Keratinocyte (primary cell): ENCODE data around the gene RNPEPL1. TPM values are rescaled to one million over a fixed set of nuclear protein-coding genes. Genes with fewer than 3 reads are reported as not detected.

ENCODE experiments used
- DNase-seq: peaks from one replicate; pipeline ENCODE4 v3.0.0-alpha.2; 2011; ENCODE audit warnings: low read depth, missing footprints, low spot score
- FAIRE-seq: peaks from 2 replicates; lab custom pipeline; 2011; peaks lifted over from hg19 to GRCh38; lab: Jason Lieb, UNC
- H2AFZ ChIP-seq: 2 replicates; pipeline ENCODE4 v1.6.0; 2012; ENCODE audit warnings: low read length, control low read depth, inconsistent platforms; ENCODE audit not compliant: control insufficient read depth
- H3K27ac ChIP-seq: 2 replicates; pipeline ENCODE4 v1.5.1; 2011; ENCODE audit warnings: low read length; ENCODE audit not compliant: control insufficient read depth, insufficient read depth
- H3K27me3 ChIP-seq: 3 replicates; pipeline ENCODE4 v1.6.0; 2011; ENCODE audit warnings: low read length; ENCODE audit not compliant: control insufficient read depth, insufficient read depth; ENCODE audit errors: extremely low read depth
- H3K36me3 ChIP-seq, 2 experiments: 2 replicates in 1 of 2; 3 replicates in 1 of 2; pipeline ENCODE4 v1.5.1; 2011; ENCODE audit warnings: low read length in 2 of 2, mild to moderate bottlenecking in 1 of 2; ENCODE audit not compliant: control insufficient read depth in 2 of 2, insufficient read depth in 2 of 2; ENCODE audit errors: extremely low read depth in 1 of 2
- H3K4me1 ChIP-seq: 3 replicates; pipeline ENCODE4 v1.5.1; 2011; ENCODE audit warnings: low read length; ENCODE audit not compliant: control insufficient read depth, insufficient read depth; ENCODE audit errors: extremely low read depth
- H3K4me2 ChIP-seq: 3 replicates; pipeline ENCODE4 v1.6.0; 2011; ENCODE audit warnings: low read depth, low read length; ENCODE audit not compliant: control insufficient read depth, insufficient read depth; ENCODE audit errors: extremely low read depth
- H3K4me3 ChIP-seq, 3 experiments: fragments of 200-600 bp in 1 of 3; sonication (generic) in 1 of 3; 2 replicates in 2 of 3; 3 replicates in 1 of 3; pipeline ENCODE4 v1.5.1; 2011 to 2016; ENCODE audit warnings: low read length in 3 of 3, mild to moderate bottlenecking in 3 of 3, control low read depth in 2 of 3, inconsistent platforms in 1 of 3, low read depth in 1 of 3, mixed read lengths in 1 of 3, mixed run types in 1 of 3, moderate library complexity in 1 of 3; ENCODE audit not compliant: control insufficient read depth in 2 of 3, insufficient read depth in 2 of 3; ENCODE audit errors: extremely low read depth in 1 of 3
- H3K79me2 ChIP-seq: 2 replicates; pipeline ENCODE4 v1.6.0; 2012; ENCODE audit warnings: low read length; ENCODE audit not compliant: control insufficient read depth, insufficient read depth
- H3K9ac ChIP-seq: 3 replicates; pipeline ENCODE4 v1.6.0; 2011; ENCODE audit warnings: low read length; ENCODE audit not compliant: control insufficient read depth, insufficient read depth; ENCODE audit errors: extremely low read depth
- H3K9me1 ChIP-seq: 3 replicates; pipeline ENCODE4 v1.6.0; 2011; ENCODE audit warnings: low read length; ENCODE audit not compliant: control insufficient read depth, insufficient read depth; ENCODE audit errors: extremely low read depth
- H3K9me3 ChIP-seq: 2 replicates; pipeline ENCODE4 v1.5.1; 2012; ENCODE audit warnings: low read depth, low read length; ENCODE audit not compliant: control insufficient read depth
- H4K20me1 ChIP-seq: 3 replicates; pipeline ENCODE4 v1.6.0; 2011; ENCODE audit warnings: low read length; ENCODE audit not compliant: control insufficient read depth, insufficient read depth; ENCODE audit errors: extremely low read depth
- CTCF ChIP-seq, 3 experiments: IDR thresholded peaks in 1 of 3; conservative IDR thresholded peaks in 1 of 3; optimal IDR thresholded peaks in 1 of 3; 2 replicates in 2 of 3; 3 replicates in 1 of 3; pipeline versions ENCODE3 to v1.5.1; 2011; ENCODE audit warnings: low read length in 3 of 3, mild to moderate bottlenecking in 3 of 3, moderate library complexity in 2 of 3, control low read depth in 1 of 3, inconsistent platforms in 1 of 3; ENCODE audit not compliant: insufficient read depth in 2 of 3; ENCODE audit errors: extremely low read depth in 1 of 3
- EZH2 ChIP-seq: IDR thresholded peaks from one replicate; pipeline ENCODE4 v1.6.1; 2012; ENCODE audit warnings: inconsistent platforms, mild to moderate bottlenecking, low read length, moderate library complexity
- dilution Hi-C: fragments of 300-500 bp; cut with MboI; formaldehyde crosslinking; loops from one replicate; pipeline ENCODE4 v1.7.0; 2020; ENCODE audit warnings: low sequenced_read_pairs; ENCODE audit not compliant: extremely low pct_ligation_motif_present
- polyA plus RNA-seq, 5 experiments: library from polyadenylated mRNA; depleted of rRNA in 3 of 5; stranded (reverse) in 3 of 5; stranded (forward) in 1 of 5; unstranded in 1 of 5; fragments of >200 nt; gene quantifications; 1 replicate in 1 of 5; 2 replicates in 3 of 5; 3 replicates in 1 of 5; pipeline versions ENCODE4 v1.2.1 to v1.2.3, GENCODE V29; 2011 to 2012; ENCODE audit warnings: missing spikeins in 2 of 5, low read depth in 1 of 5, low replicate concordance in 1 of 5

RNPEPL1 gene
- polyA plus RNA-seq, 1 donor (not counting 4 experiments of a cell fraction or from before 2014, with no cell fraction given): 3.7 TPM

DNA sequence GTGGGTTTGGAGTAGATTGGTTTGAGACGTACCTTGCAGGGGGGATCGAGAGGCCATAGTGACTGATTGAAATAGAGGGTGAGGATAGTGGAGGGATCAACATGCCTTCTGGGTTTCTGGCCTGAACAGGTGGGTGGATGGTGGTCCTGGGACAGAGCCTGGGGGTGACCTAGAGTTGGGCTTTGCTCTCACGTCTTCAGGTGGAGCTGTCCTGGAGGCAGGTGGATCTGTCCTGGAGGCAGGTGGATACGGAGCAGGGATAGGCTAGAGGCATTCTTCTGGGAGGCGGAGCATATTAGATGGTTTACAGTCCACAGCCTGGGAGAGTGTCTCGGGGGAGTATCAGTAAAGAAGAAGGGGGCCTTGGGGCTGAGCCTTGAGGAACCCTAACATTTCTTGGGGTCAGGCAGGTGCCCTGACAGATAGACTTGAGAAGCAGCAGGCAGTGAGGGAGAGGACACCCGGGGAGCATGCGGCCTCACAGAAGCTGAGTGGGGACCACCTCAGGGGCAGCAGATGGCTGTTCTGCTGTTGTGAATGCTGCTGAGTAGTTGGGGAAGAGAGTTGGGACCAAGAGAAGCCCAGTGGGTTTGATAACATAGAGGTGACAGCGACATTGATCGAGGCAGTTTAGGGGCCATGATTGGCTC, 19.8 kb downstream of the RNPEPL1 start:
- peaks cover 22% of the 10 kb centered on the region for H3K4me1 ChIP-seq

GRCh38 chr2:240588669-240589068, 20.4 kb downstream of the RNPEPL1 start:
- Histone ChIP-seq H3K4me1 (peaks cover 22% of the 10 kb centered on the region), H3K9ac (no peak overlapping the region), H3K4me3 (no peak overlapping the region), H3K9me1 (peaks cover 6% of the 10 kb centered on the region), H3K9me3 (no peaks in the 10 kb centered on the region), H3K4me2 (no peak overlapping the region), H4K20me1 (peaks cover 9% of the 10 kb centered on the region), H3K36me3 (peaks cover 3 to 10% of the 10 kb centered on the region in 2 experiments), H3K79me2 (peaks cover 68% of the 10 kb centered on the region), H2AFZ (no peak overlapping the region), H3K27me3 (no peaks in the 10 kb centered on the region), H3K27ac (no peak overlapping the region)
- dilution Hi-C loops: no loop called here
- no peak for FAIRE-seq
- TF ChIP-seq CTCF (optimal IDR thresholded peaks at IDR 0.05 in 1 of 3, IDR thresholded peaks at IDR 0.05 in 1 of 3, conservative IDR thresholded peaks at IDR 0.05 in 1 of 3; ENCODE audit: extremely low read depth in 1 of 3, insufficient read depth in 2 of 3, low read length in 3 of 3): no peak
- no peak for TF ChIP-seq EZH2
- DNase-seq: no peak

More for the DNA sequence above, 19.8 kb downstream of the RNPEPL1 start:
- no peak overlapping the region for H3K27ac ChIP-seq
- DNase-seq (no peak), FAIRE-seq (no peak)
- no peaks in the 10 kb centered on the region for H3K9me3 ChIP-seq
- peaks cover 6% of the 10 kb centered on the region for H3K9me1 ChIP-seq
- H3K4me3 ChIP-seq: peak overlapping the region; percentile 54 to 85 (median 85)
- H3K9ac ChIP-seq: no peak overlapping the region
- H2AFZ ChIP-seq: no peak overlapping the region
- TF ChIP-seq EZH2 (no peak), CTCF (optimal IDR thresholded peaks at IDR 0.05 in 1 of 3, IDR thresholded peaks at IDR 0.05 in 1 of 3, conservative IDR thresholded peaks at IDR 0.05 in 1 of 3; ENCODE audit: extremely low read depth in 1 of 3, insufficient read depth in 2 of 3, low read length in 3 of 3) (no peak)
- no peaks in the 10 kb centered on the region for H3K27me3 ChIP-seq
- peaks cover 3 to 10% of the 10 kb centered on the region in 2 experiments for H3K36me3 ChIP-seq
- dilution Hi-C loops: no loop called here
- peaks cover 9% of the 10 kb centered on the region for H4K20me1 ChIP-seq
- H3K4me2 ChIP-seq: peak overlapping the region; percentile 93
- peaks cover 67% of the 10 kb centered on the region for H3K79me2 ChIP-seq
